GM19043 (cell line): Measurements from ENCODE around the gene KRT83.

ENCODE experiments used
- ATAC-seq: cut with Tn5 transposase; IDR thresholded peaks from one replicate; pipeline ENCODE4 v1.9.1; 2021; ENCODE audit warnings: low read depth; ENCODE audit not compliant: unreplicated experiment

Gene KRT83

DNA sequence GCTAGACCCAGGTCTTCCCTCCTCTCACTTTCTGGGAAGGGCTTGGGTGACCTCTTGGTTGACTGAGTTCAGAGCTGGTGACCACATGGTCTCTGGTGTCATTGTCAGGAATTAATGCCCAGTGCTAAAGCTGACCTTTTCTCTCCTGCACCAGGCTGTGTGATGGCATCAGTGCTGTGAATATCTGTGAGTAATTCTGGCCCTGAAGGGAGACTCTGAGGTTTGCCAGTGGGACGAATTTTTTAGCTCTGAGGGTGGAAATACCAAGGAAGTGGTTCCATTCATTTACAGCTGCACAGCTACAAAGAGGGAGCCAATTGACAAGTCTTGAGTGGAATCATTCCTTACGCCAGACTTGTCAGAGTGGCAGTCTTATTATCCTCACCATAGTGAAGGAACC, 53.0 kb downstream of the KRT83 start:
- ATAC-seq = no peak

DNA sequence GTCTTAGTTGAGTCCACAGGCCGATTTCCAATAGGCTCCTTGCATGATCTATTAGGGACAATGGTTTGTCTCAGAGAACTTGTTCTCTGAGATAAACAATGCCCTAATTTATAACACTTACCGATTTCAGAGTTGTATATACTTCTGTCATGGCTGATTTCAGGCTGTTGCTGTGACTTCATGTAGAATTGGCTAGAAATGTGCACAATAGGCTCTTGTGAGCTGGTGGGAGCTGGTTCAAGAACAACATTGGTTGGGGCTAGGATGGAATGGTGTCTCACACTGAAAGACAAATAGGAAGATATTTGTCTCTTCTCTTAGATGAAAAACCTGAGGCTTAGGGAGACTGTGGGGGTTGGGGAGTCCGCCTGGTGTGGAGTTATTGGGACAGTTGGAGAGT, 53.5 kb downstream of the KRT83 start:
- no peak for ATAC-seq

GRCh38 chr12:52267266-52267665, 53.9 kb downstream of the KRT83 start:
- ATAC-seq = no peak

GRCh38 chr12:52266514-52266913, 54.7 kb downstream of the KRT83 start:
- ATAC-seq = no peak

- no peak for ATAC-seq
Measured at GRCh38 chr12:52264435-52264825, 56.8 kb downstream of the KRT83 start.
